ENCODE data around the gene ERC2. TPM values are rescaled to one million over a fixed set of nuclear protein-coding genes. Genes with fewer than 3 reads are reported as not detected.
"Not testable (repeated sequence)": the region's sequence is repeated elsewhere in the genome, so short reads cannot be mapped to it uniquely, and the experiment has no call there.

Gene ERC2
- polyA plus RNA-seq, 3 donors, result 2.6 to 4.0 (median 3.7) TPM

- no peak for DNase-seq
Observed at GRCh38 chr3:55884066-55884465, 584.2 kb downstream of the ERC2 start.

GRCh38 chr3:55882006-55882405, 586.3 kb downstream of the ERC2 start:
- DNase-seq, result no peak

GRCh38 chr3:55880357-55880756, 587.9 kb downstream of the ERC2 start:
- no peak for DNase-seq

GRCh38 chr3:55879901-55880331, 588.4 kb downstream of the ERC2 start:
- no peak for DNase-seq

GRCh38 chr3:55877703-55878102, 590.6 kb downstream of the ERC2 start:
- no peak for DNase-seq

GRCh38 chr3:55876560-55876959, 591.7 kb downstream of the ERC2 start:
- DNase-seq, result no peak

GRCh38 chr3:55875113-55875512, 593.2 kb downstream of the ERC2 start:
- DNase-seq, result no peak

GRCh38 chr3:55873523-55874254, 594.6 kb downstream of the ERC2 start:
- no peak for DNase-seq

GRCh38 chr3:55870594-55870993, 597.7 kb downstream of the ERC2 start:
- DNase-seq, result no peak

- no peak for DNase-seq
Observed at GRCh38 chr3:55868347-55868746, 599.9 kb downstream of the ERC2 start.

GRCh38 chr3:55863028-55863427, 605.2 kb downstream of the ERC2 start:
- no peak for DNase-seq

GRCh38 chr3:55860049-55860721, 608.1 kb downstream of the ERC2 start:
- DNase-seq, result peak; percentile 57

GRCh38 chr3:55859305-55859704, 609.0 kb downstream of the ERC2 start:
- no peak for DNase-seq

GRCh38 chr3:55858727-55859126, 609.5 kb downstream of the ERC2 start:
- no peak for DNase-seq

- no peak for DNase-seq
Observed at GRCh38 chr3:55858302-55858701, 610.0 kb downstream of the ERC2 start.

- DNase-seq, result no peak
Observed at GRCh38 chr3:55857633-55858032, 610.6 kb downstream of the ERC2 start.

- peak; percentile 61 for DNase-seq
Observed at GRCh38 chr3:55855311-55855710, 613.0 kb downstream of the ERC2 start.

- DNase-seq, result peak; percentile 51
Observed at GRCh38 chr3:55854494-55854893, 613.8 kb downstream of the ERC2 start.

- no peak for DNase-seq
Observed at GRCh38 chr3:55852326-55852725, 615.9 kb downstream of the ERC2 start.

GRCh38 chr3:55842204-55842603, 626.1 kb downstream of the ERC2 start:
- DNase-seq, result no peak

GRCh38 chr3:55831876-55832275, 636.4 kb downstream of the ERC2 start:
- not testable (repeated sequence) for DNase-seq

GRCh38 chr3:55828712-55829111, 639.6 kb downstream of the ERC2 start:
- DNase-seq, result no peak

- peak; percentile 28 for DNase-seq
Observed at GRCh38 chr3:55827786-55828185, 640.5 kb downstream of the ERC2 start.

Data from renal pelvis (tissue), 4 donors.